SK-N-MC (cell line): ENCODE results near the gene INPP5A.

Experiments used
- DNase-seq: peaks from one replicate; pipeline ENCODE4 v3.0.0-alpha.2; 2011; ENCODE audit warnings: low read depth, low spot score
- H3K27ac ChIP-seq: fragments of 200-600 bp; sonication (generic); 2 replicates; pipeline ENCODE4 v1.5.1; 2016; ENCODE audit warnings: mixed run types
- H3K36me3 ChIP-seq: fragments of 200-600 bp; sonication (generic); 2 replicates; pipeline ENCODE4 v1.6.1; 2017; ENCODE audit warnings: antibody characterized with exemption, low read length, mixed read lengths; ENCODE audit not compliant: insufficient read depth
- H3K4me3 ChIP-seq: fragments of 200-600 bp; sonication (generic); 2 replicates; pipeline ENCODE4 v1.5.1; 2016
- H3K9ac ChIP-seq: fragments of 200-600 bp; sonication (generic); 2 replicates; pipeline ENCODE4 v1.8.0; 2017; ENCODE audit warnings: mixed run types, mixed read lengths; ENCODE audit not compliant: insufficient read length
- H3K9me3 ChIP-seq: fragments of 200-600 bp; sonication (generic); 2 replicates; pipeline ENCODE4 v1.6.1; 2017; ENCODE audit warnings: low read depth, mild to moderate bottlenecking, antibody characterized with exemption, low read length, moderate library complexity, mixed read lengths
- EZH2 ChIP-seq: fragments of 200-600 bp; sonication (generic); IDR thresholded peaks from one replicate; pipeline ENCODE4 v1.6.1; 2017; ENCODE audit warnings: antibody characterized with exemption
- FOXP2 ChIP-seq: optimal IDR thresholded peaks from 2 replicates; pipeline ENCODE3; 2011; ENCODE audit warnings: mild to moderate bottlenecking, moderate library complexity; ENCODE audit not compliant: insufficient read depth; ENCODE audit errors: extremely low read length, control extremely low read depth
- POLR2AphosphoS5 ChIP-seq: IDR thresholded peaks from 2 replicates; pipeline ENCODE4 v1.6.1; 2012; ENCODE audit warnings: mild to moderate bottlenecking, low read depth, low read length, borderline replicate concordance

INPP5A gene

DNA sequence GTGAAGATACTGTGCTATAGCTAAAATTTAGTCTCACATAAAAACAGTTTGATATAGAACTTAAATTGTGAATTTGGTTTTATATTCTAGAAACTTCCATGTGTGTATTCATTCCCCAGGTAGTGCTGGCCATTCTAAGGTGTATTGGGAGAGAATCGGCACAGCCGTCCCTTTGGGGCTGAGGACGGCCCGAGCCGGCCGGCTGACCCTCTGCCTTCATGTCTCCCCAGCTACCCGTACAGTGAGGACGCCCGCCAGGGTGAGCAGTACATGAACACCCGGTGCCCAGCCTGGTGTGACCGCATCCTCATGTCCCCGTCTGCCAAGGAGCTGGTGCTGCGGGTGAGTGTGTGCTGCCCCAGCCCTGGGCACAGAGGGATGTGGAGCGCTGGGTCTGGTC lies 239.9 kb downstream of the INPP5A start:
- no peak overlapping the region for H3K4me3 ChIP-seq
- no peak overlapping the region for H3K27ac ChIP-seq
- H3K9me3 ChIP-seq: no peaks in the 10 kb centered on the region
- DNase-seq: no peak
- no peaks in the 10 kb centered on the region for H3K36me3 ChIP-seq
- TF ChIP-seq EZH2 (no peak), FOXP2 (no peak), POLR2AphosphoS5 (no peak)
- H3K9ac ChIP-seq: no peak overlapping the region

DNA sequence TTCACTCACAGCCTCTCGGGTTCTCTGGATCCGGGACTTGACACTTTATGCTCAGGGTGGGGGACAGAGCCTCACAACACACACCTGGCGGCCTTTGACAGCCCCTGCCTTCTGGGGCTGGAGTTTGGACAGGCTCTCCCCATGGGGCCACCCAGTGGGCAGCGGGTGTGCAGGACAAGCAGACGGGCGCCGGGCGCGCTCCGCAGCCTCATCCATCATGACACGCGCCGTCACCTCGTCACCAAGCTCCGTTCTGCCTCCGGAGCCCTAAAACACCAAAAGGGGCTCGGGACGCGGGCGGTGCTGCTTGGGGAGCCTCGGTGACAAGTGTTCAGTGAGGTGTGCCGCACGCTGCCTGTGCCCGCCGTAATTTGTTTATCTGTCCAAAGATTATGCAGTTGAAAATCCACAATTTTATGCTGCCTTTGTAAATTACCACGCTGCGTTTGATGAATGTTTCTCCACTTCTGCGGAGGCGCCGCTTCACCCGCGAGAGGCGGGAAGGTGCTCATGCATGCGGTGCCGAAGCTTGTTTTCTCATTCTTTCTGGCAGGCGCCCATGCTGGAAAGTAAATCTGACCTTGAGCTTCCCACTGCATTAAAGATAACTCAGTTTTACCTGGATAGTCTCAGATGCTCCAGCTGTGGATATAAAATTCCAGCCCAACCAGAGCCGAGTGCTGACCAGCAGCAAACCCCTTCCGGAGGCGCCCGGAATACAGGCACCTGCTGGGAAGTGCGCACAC lies 242.1 kb downstream of the INPP5A start:
- Histone ChIP-seq H3K36me3 (no peaks in the 10 kb centered on the region), H3K9me3 (no peaks in the 10 kb centered on the region), H3K4me3 (no peak overlapping the region), H3K9ac (no peak overlapping the region), H3K27ac (no peak overlapping the region)
- no peak for TF ChIP-seq EZH2
- DNase-seq: no peak

DNA sequence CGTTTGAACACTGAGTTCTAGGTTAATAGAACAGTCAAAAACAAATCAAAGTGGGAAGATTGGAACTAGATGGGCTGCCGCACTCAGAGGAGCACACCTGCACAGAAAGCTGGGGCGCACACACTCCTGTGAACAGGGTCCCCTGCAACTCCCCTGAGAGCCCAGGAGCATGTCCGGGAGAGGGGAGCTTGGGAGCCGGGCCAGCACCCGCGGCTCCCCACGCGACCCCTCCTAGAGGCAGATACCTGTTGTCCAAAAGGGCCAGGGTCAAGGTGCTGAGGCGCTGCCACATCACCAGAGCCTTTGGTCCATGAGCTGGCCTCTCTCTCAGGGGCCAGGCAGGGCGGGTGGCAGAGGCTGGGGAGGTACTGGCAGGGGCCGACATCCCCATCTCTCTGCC lies 242.8 kb downstream of the INPP5A start:
- H3K36me3 ChIP-seq: no peaks in the 10 kb centered on the region
- no peak overlapping the region for H3K27ac ChIP-seq
- no peak for DNase-seq
- no peak overlapping the region for H3K9ac ChIP-seq
- TF ChIP-seq EZH2 (no peak), POLR2AphosphoS5 (no peak), FOXP2 (no peak)
- H3K9me3 ChIP-seq: no peaks in the 10 kb centered on the region
- H3K4me3 ChIP-seq: no peak overlapping the region

DNA sequence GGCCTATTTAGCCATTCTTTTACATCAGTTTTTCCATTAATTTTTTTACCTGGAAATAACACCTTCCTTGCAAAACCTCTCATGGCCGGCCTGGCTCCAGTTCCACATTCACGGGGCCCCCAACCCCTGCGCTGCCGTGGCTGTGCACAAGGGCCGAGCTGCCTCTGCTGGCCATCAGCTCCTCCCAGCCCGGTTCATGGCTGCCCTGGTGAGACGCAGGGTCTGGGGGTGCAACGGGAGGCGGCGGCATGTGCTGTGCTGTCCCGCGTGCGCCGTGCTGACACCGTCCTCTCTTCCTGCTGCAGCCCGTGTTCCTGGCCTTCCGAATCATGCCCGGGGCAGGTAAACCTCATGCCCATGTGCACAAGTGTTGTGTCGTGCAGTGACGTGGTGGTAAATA lies 244.0 kb downstream of the INPP5A start:
- no peak overlapping the region for H3K9ac ChIP-seq
- H3K27ac ChIP-seq: no peak overlapping the region
- H3K9me3 ChIP-seq: no peaks in the 10 kb centered on the region
- no peak for DNase-seq
- no peak overlapping the region for H3K4me3 ChIP-seq
- no peaks in the 10 kb centered on the region for H3K36me3 ChIP-seq
- TF ChIP-seq EZH2 (no peak), FOXP2 (no peak), POLR2AphosphoS5 (no peak)

DNA sequence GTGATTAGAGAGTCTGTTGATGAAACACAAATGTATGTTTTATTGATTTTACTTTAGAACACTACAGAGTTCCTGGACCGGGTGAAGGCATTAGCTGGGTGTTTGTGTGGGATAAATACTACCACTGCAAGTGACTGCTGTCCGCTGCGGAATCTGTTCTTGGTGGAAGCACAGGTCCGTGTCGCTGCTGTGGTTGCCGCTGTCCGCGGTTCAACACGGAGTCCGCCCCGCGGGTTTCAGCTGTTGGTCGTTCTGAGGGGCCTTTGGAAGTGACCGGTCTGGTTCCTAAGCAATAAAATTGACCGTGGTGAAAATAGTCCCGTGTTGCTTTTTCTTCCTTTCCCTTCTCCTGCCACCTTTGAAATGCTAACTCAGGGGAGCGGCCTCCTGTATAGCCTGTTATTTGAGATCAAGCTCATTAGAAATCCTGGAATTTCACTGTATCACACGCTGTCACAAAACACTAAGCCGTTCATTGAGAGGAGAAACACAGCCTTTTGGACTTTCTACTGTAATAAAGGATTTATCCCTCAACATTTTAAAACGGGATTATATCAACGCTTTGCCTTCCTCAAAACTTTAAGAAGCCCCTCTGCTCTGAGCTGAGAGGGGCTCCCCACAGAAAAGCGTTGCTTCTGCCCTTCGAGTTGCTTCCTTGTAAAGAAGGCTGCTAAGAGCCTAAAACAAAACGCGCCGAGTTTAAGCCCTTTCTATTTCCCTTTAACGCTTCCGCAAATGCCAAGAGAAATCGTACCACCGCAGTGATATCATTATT lies 245.8 kb downstream of the INPP5A start:
- Histone ChIP-seq H3K36me3 (no peaks in the 10 kb centered on the region), H3K9me3 (no peaks in the 10 kb centered on the region), H3K27ac (no peak overlapping the region), H3K4me3 (no peak overlapping the region), H3K9ac (no peak overlapping the region)
- DNase-seq: no peak
- no peak for TF ChIP-seq EZH2
- no peak for TF ChIP-seq POLR2AphosphoS5
- TF ChIP-seq FOXP2: no peak

DNA sequence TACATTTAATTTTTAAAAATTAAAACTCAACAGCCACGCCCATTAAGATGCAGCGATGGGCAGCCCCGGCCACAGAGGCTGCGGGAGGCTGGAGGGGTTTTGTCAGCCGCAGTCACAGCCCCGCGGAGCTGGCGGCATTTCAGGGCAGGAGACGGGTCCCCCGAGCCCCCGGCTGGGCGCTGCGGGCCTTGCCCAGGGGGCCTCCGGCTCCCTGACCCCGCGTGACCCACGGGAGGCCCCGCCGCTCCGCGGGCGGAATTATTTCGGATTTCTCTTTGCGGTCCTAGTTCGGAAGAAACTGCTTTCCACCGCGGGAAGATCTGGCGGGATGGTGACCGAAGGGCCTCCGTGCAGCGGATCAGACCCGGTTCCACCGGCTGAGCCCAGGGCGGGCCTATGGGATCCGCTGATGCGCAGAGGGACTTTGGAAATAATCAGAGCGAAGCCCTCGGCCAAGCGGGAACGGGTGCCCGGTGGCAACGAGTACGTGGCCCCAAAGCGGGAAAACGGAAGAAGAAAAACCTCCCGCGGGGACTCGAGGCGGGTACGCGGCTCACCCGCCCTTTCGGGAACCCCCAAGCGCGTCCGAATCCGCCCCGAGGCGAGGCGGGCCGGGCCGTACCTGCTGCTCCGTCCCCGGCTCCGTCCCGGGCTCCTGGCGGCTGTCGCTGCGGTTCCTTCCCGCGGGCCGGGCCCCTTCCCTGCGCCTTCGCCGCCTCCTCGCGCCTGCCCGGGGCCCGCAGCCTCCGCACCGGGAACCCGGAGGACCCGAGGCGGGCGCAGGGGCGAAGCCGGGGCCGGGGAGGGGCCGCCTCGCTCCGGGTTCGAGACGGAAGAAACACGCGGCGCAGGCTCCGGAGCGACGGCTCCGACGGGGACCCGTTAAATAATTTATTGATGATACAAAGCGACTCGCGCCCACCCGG lies 246.6 kb downstream of the INPP5A start:
- no peak for DNase-seq
- H3K27ac ChIP-seq: no peak overlapping the region
- no peak overlapping the region for H3K4me3 ChIP-seq
- H3K9ac ChIP-seq: no peak overlapping the region
- TF ChIP-seq FOXP2 (no peak), EZH2 (no peak), POLR2AphosphoS5 (no peak)
- no peaks in the 10 kb centered on the region for H3K9me3 ChIP-seq
- H3K36me3 ChIP-seq: no peaks in the 10 kb centered on the region

DNA sequence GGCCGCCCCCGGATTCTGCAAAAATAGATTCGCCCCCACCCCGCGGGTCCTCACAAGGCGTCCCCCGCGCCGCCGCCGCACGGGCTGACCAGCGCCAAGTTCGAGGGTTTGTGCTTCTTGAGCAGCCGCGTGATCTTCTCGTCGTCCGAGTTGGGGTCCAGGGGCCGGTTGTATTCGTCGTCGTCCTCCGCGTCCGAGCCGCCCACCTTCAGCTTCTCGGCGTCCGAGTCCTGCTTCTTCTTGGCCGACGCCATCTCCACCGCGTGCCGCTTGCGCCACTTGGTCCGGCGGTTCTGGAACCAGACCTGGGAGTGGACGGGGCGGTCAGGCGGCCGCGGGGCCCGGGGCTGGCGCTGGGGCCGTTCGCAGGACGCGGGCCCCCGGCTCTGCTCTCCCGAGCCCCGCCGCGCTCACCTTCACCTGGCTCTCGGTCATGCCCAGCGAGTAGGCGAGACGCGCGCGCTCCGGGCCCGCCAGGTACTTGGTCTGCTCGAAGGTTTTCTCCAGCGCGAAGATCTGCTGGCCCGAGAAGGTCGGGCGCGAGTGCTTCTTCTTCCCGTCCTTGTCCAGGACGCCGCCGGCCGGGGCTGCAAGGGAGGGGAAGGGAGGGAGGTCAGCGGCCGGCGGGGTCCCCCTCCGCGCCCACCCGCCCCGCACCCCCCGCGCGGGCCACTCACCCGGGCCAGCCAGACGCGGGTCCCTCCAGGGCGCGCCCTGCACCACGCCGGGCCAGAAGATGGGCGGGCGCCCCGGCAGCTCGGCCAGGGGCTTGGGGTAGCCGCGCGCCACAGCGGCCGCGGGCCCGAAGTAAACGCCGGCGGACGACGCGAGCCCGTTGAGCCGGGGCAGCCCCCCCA lies 247.5 kb downstream of the INPP5A start:
- Histone ChIP-seq H3K27ac (no peak overlapping the region), H3K9me3 (no peaks in the 10 kb centered on the region), H3K9ac (no peak overlapping the region), H3K4me3 (no peak overlapping the region), H3K36me3 (no peaks in the 10 kb centered on the region)
- DNase-seq: no peak
- TF ChIP-seq POLR2AphosphoS5 (no peak), FOXP2 (no peak), EZH2 (no peak)
